Neuronal stem cell (in vitro differentiated cells): ENCODE results near the gene NDUFAF7.

Source experiments
- DNase-seq: peaks from one replicate; pipeline ENCODE4 v3.0.0-alpha.2; 2013; ENCODE audit warnings: low spot score
- H2AFZ ChIP-seq: one replicate; pipeline ENCODE4 v1.6.1; 2013; ENCODE audit warnings: mild to moderate bottlenecking, low read length, inconsistent platforms
- H2AK5ac ChIP-seq: 2 replicates; pipeline ENCODE4 v1.6.1; 2013; ENCODE audit warnings: low read depth, mild to moderate bottlenecking, inconsistent platforms, low read length, moderate library complexity, mixed read lengths
- H2BK120ac ChIP-seq: 2 replicates; pipeline ENCODE4 v1.6.1; 2013; ENCODE audit warnings: low read depth, mild to moderate bottlenecking, inconsistent platforms, low read length, moderate library complexity, mixed read lengths
- H2BK12ac ChIP-seq: one replicate; pipeline ENCODE4 v1.6.1; 2013; ENCODE audit warnings: low read length, inconsistent platforms
- H2BK15ac ChIP-seq: 2 replicates; pipeline ENCODE4 v1.6.1; 2013; ENCODE audit warnings: mild to moderate bottlenecking, low read length, inconsistent platforms, mixed read lengths
- H2BK5ac ChIP-seq: one replicate; pipeline ENCODE4 v1.6.1; 2013; ENCODE audit warnings: inconsistent platforms, mild to moderate bottlenecking, low read length, moderate library complexity
- H3K14ac ChIP-seq: one replicate; pipeline ENCODE4 v1.6.1; 2013; ENCODE audit warnings: low read length, inconsistent platforms
- H3K18ac ChIP-seq: 2 replicates; pipeline ENCODE4 v1.6.1; 2013; ENCODE audit warnings: low read length, inconsistent platforms
- H3K23ac ChIP-seq: 2 replicates; pipeline ENCODE4 v1.6.1; 2013; ENCODE audit warnings: low read depth, mild to moderate bottlenecking, mixed read lengths, low read length, inconsistent platforms; ENCODE audit not compliant: poor library complexity
- H3K27ac ChIP-seq: replicated peaks from 3 replicates; pipeline ENCODE4 v1.5.1; 2013; ENCODE audit warnings: low read length, inconsistent platforms
- H3K27me3 ChIP-seq, 3 experiments: 2 replicates each; pipeline ENCODE4 v1.6.1; 2013; ENCODE audit warnings: low read length in 3 of 3, mild to moderate bottlenecking in 2 of 3, inconsistent platforms in 1 of 3, low read depth in 1 of 3, mixed read lengths in 1 of 3, moderate library complexity in 1 of 3; ENCODE audit not compliant: control insufficient read depth in 3 of 3, insufficient read depth in 3 of 3
- H3K36me3 ChIP-seq, 2 donors: replicated peaks in 1 of 2; 2 replicates each; pipeline ENCODE4 v1.6.1; 2013; ENCODE audit warnings: low read length in 2 of 2; ENCODE audit not compliant: control insufficient read depth in 2 of 2, insufficient read depth in 2 of 2
- H3K4ac ChIP-seq: 2 replicates; pipeline ENCODE4 v1.6.1; 2013; ENCODE audit warnings: inconsistent platforms, mild to moderate bottlenecking, low read length, moderate library complexity
- H3K4me1 ChIP-seq, 2 donors: 1 replicate in 1 of 2; 2 replicates in 1 of 2; pipeline ENCODE4 v1.6.1; 2013; ENCODE audit warnings: low read length in 2 of 2, low read depth in 1 of 2; ENCODE audit not compliant: control insufficient read depth in 2 of 2, insufficient read depth in 1 of 2
- H3K4me2 ChIP-seq: one replicate; pipeline ENCODE4 v1.6.1; 2013; ENCODE audit warnings: mild to moderate bottlenecking, low read length, inconsistent platforms; ENCODE audit not compliant: insufficient read depth, poor library complexity, severe bottlenecking
- H3K4me3 ChIP-seq, 2 donors: 2 replicates each; pipeline ENCODE4 v1.5.1; 2013; ENCODE audit warnings: low read length in 2 of 2, mild to moderate bottlenecking in 2 of 2, inconsistent platforms in 1 of 2, moderate library complexity in 1 of 2
- H3K79me1 ChIP-seq: one replicate; pipeline ENCODE4 v1.6.1; 2013; ENCODE audit warnings: low read depth, mild to moderate bottlenecking, inconsistent platforms, low read length, moderate library complexity
- H3K9ac ChIP-seq: one replicate; pipeline ENCODE4 v1.6.1; 2013; ENCODE audit warnings: mild to moderate bottlenecking, low read depth, low read length, inconsistent platforms; ENCODE audit not compliant: poor library complexity
- H3K9me3 ChIP-seq, 2 donors: replicated peaks in 1 of 2; 2 replicates each; pipeline versions ENCODE3 to v1.6.1; 2013; ENCODE audit warnings: low read length in 2 of 2, mild to moderate bottlenecking in 2 of 2, inconsistent platforms in 1 of 2, low read depth in 1 of 2, mixed read lengths in 1 of 2, moderate library complexity in 1 of 2; ENCODE audit not compliant: control insufficient read depth in 2 of 2, insufficient read depth in 1 of 2
- H4K8ac ChIP-seq: one replicate; pipeline ENCODE4 v1.6.1; 2013; ENCODE audit warnings: low read depth, mild to moderate bottlenecking, inconsistent platforms, low read length, moderate library complexity
- H4K91ac ChIP-seq: one replicate; pipeline ENCODE4 v1.6.1; 2013; ENCODE audit warnings: low read length, low read depth, mild to moderate bottlenecking, inconsistent platforms; ENCODE audit not compliant: poor library complexity
- WGBS, 2 donors: extraction: QIAGEN DNeasy Blood & Tissue Kit; methylation state at CpG; one replicate each; pipeline ENCODE4 v1.1.7; 2013; ENCODE audit warnings: missing lambda C conversion rate in 2 of 2, mixed read lengths in 1 of 2; ENCODE audit not compliant: insufficient read length in 2 of 2, insufficient replicate concordance in 1 of 2; ENCODE audit errors: extremely low coverage in 2 of 2; 5-methylcytosine and 5-hydroxymethylcytosine counted together

NDUFAF7 gene

GRCh38 chr2:37232131-37232933, 874 bp downstream of the NDUFAF7 start:
- Histone ChIP-seq H3K9ac (peak overlapping the region; percentile 81), H4K91ac (no peak overlapping the region), H3K4me1 (peaks cover 4 to 7% of the 10 kb centered on the region in 2 donors), H2BK5ac (peak overlapping the region; percentile 21), H2BK120ac (no peak overlapping the region), H3K36me3 (peaks cover 7 to 43% of the 10 kb centered on the region in 2 donors), H3K27ac (no peak overlapping the region), H3K4me3 (peak overlapping the region; percentile 92 to 95), H2BK12ac (no peak overlapping the region), H3K79me1 (peaks cover 13% of the 10 kb centered on the region), H3K4me2 (peak overlapping the region; percentile 78), H3K23ac (no peak overlapping the region), H4K8ac (no peak overlapping the region), H3K4ac (no peak overlapping the region), H3K9me3 (no peaks in the 10 kb centered on the region), H2BK15ac (no peak overlapping the region), H2AK5ac (no peak overlapping the region), H2AFZ (peak overlapping the region; percentile 95), H3K18ac (no peak overlapping the region), H3K27me3 (no peaks in the 10 kb centered on the region), H3K14ac (no peak overlapping the region)
- no CpG with 5 or more reads among the region's 18 CpGs for WGBS, 2 donors
- no peak for DNase-seq

GRCh38 chr2:37243435-37243834, 12.0 kb downstream of the NDUFAF7 start:
- H3K4me1 ChIP-seq = no peaks in the 10 kb centered on the region
- DNase-seq = no peak
- H2AK5ac ChIP-seq = no peak overlapping the region
- H3K4me3 ChIP-seq = no peak overlapping the region
- H3K79me1 ChIP-seq = no peaks in the 10 kb centered on the region
- WGBS, 2 donors = no CpG with 5 or more reads among the region's 4 CpGs
- H4K8ac ChIP-seq = no peak overlapping the region
- H3K4me2 ChIP-seq = no peak overlapping the region
- peaks cover 11 to 98% of the 10 kb centered on the region in 2 donors for H3K36me3 ChIP-seq
- no peak overlapping the region for H4K91ac ChIP-seq
- no peak overlapping the region for H2BK12ac ChIP-seq
- no peak overlapping the region for H2BK120ac ChIP-seq
- no peaks in the 10 kb centered on the region for H3K27me3 ChIP-seq
- no peak overlapping the region for H3K14ac ChIP-seq
- H3K4ac ChIP-seq = no peak overlapping the region
- peaks cover 0 to 15% of the 10 kb centered on the region in 2 donors for H3K9me3 ChIP-seq
- no peak overlapping the region for H2BK5ac ChIP-seq
- H3K27ac ChIP-seq = no peak overlapping the region
- H3K18ac ChIP-seq = no peak overlapping the region
- no peak overlapping the region for H2AFZ ChIP-seq
- no peak overlapping the region for H2BK15ac ChIP-seq
- H3K23ac ChIP-seq = no peak overlapping the region
- no peak overlapping the region for H3K9ac ChIP-seq

GRCh38 chr2:37244017-37244416, 12.6 kb downstream of the NDUFAF7 start:
- Histone ChIP-seq H4K8ac (no peak overlapping the region), H3K23ac (no peak overlapping the region), H3K36me3 (peaks cover 11 to 98% of the 10 kb centered on the region in 2 donors), H3K4me1 (no peaks in the 10 kb centered on the region), H2BK120ac (no peak overlapping the region), H3K4me3 (no peak overlapping the region), H2BK15ac (no peak overlapping the region), H3K14ac (no peak overlapping the region), H3K9me3 (peaks cover 0 to 15% of the 10 kb centered on the region in 2 donors), H3K27ac (no peak overlapping the region), H3K18ac (no peak overlapping the region), H3K4ac (no peak overlapping the region), H3K9ac (no peak overlapping the region), H2BK12ac (no peak overlapping the region), H2BK5ac (no peak overlapping the region), H3K4me2 (no peak overlapping the region), H3K79me1 (no peaks in the 10 kb centered on the region), H2AK5ac (no peak overlapping the region), H4K91ac (no peak overlapping the region), H2AFZ (no peak overlapping the region), H3K27me3 (no peaks in the 10 kb centered on the region)
- DNase-seq = no peak
- whole genome bisulfite sequencing, 2 donors = no CpG with 5 or more reads among the region's 4 CpGs

GRCh38 chr2:37244755-37245154, 13.3 kb downstream of the NDUFAF7 start:
- Histone ChIP-seq H4K91ac (no peak overlapping the region), H3K4me1 (no peaks in the 10 kb centered on the region), H3K14ac (no peak overlapping the region), H2BK15ac (no peak overlapping the region), H3K18ac (no peak overlapping the region), H2BK120ac (no peak overlapping the region), H3K9ac (no peak overlapping the region), H3K27me3 (no peaks in the 10 kb centered on the region), H3K4ac (no peak overlapping the region), H2BK5ac (no peak overlapping the region), H3K79me1 (no peaks in the 10 kb centered on the region), H3K36me3 (peaks cover 13 to 99% of the 10 kb centered on the region in 2 donors), H2BK12ac (no peak overlapping the region), H2AFZ (no peak overlapping the region), H2AK5ac (no peak overlapping the region), H3K23ac (no peak overlapping the region), H3K9me3 (peaks cover 0 to 15% of the 10 kb centered on the region in 2 donors), H3K4me2 (no peak overlapping the region), H3K4me3 (no peak overlapping the region), H4K8ac (no peak overlapping the region), H3K27ac (no peak overlapping the region)
- DNase-seq = no peak
- no CpG with 5 or more reads among the region's 3 CpGs for WGBS, 2 donors
